SH-SY5Y (cell line): Measurements from ENCODE around the gene PRKACB.

ENCODE experiments used
- GATA2 ChIP-seq: IDR thresholded peaks from 2 replicates; pipeline ENCODE4 v1.6.1; 2011; ENCODE audit warnings: mild to moderate bottlenecking, low read depth, low read length
- GATA3 ChIP-seq: IDR thresholded peaks from 2 replicates; pipeline ENCODE4 v1.6.1; 2011; ENCODE audit warnings: low read depth, mild to moderate bottlenecking, low read length, moderate library complexity

GRCh38 chr1:84272401-84272800 is 128.3 kb downstream of the PRKACB start:
- TF ChIP-seq GATA3 (no peak), GATA2 (no peak)
